Measurements from ENCODE around the gene GMDS.

The GMDS gene

GRCh38 chr6:1645466-1646185 lies 599.8 kb downstream of the GMDS start:
- DNase-seq (ENCODE audit: low read depth in 2 of 2) = no peak

GRCh38 chr6:1644516-1645060 lies 600.8 kb downstream of the GMDS start:
- no peak for DNase-seq (ENCODE audit: low read depth in 2 of 2)

GRCh38 chr6:1643830-1644445 lies 601.5 kb downstream of the GMDS start:
- DNase-seq (ENCODE audit: low read depth in 2 of 2) = no peak

- DNase-seq (ENCODE audit: low read depth in 2 of 2) = no peak
Measured at GRCh38 chr6:1643111-1643510, 602.3 kb downstream of the GMDS start.

GRCh38 chr6:1641343-1641885 lies 604.0 kb downstream of the GMDS start:
- no peak for DNase-seq (ENCODE audit: low read depth in 2 of 2)

- DNase-seq (ENCODE audit: low read depth in 2 of 2) = no peak
Measured at GRCh38 chr6:1640476-1640875, 604.9 kb downstream of the GMDS start.

- DNase-seq (ENCODE audit: low read depth in 2 of 2) = no peak
Measured at GRCh38 chr6:1639430-1639829, 606.0 kb downstream of the GMDS start.

- DNase-seq (ENCODE audit: low read depth in 2 of 2) = no peak
Measured at GRCh38 chr6:1636971-1637871, 608.2 kb downstream of the GMDS start.

GRCh38 chr6:1636272-1636825 lies 609.1 kb downstream of the GMDS start:
- no peak for DNase-seq (ENCODE audit: low read depth in 2 of 2)

- no peak for DNase-seq (ENCODE audit: low read depth in 2 of 2)
Measured at GRCh38 chr6:1635305-1636010, 609.9 kb downstream of the GMDS start.

GRCh38 chr6:1634081-1634480 lies 611.3 kb downstream of the GMDS start:
- DNase-seq (ENCODE audit: low read depth in 2 of 2) = no peak

GRCh38 chr6:1633366-1634021 lies 611.9 kb downstream of the GMDS start:
- no peak for DNase-seq (ENCODE audit: low read depth in 2 of 2)

GRCh38 chr6:1631251-1631650 lies 614.2 kb downstream of the GMDS start:
- no peak for DNase-seq (ENCODE audit: low read depth in 2 of 2)

- no peak for DNase-seq (ENCODE audit: low read depth in 2 of 2)
Measured at GRCh38 chr6:1630771-1631217, 614.6 kb downstream of the GMDS start.

- DNase-seq (ENCODE audit: low read depth in 2 of 2) = no peak
Measured at GRCh38 chr6:1630212-1630770, 615.1 kb downstream of the GMDS start.

- DNase-seq (ENCODE audit: low read depth in 2 of 2) = no peak
Measured at GRCh38 chr6:1629316-1629715, 616.1 kb downstream of the GMDS start.

- no peak for DNase-seq (ENCODE audit: low read depth in 2 of 2)
Measured at GRCh38 chr6:1627827-1628560, 617.4 kb downstream of the GMDS start.

GRCh38 chr6:1626481-1626880 lies 618.9 kb downstream of the GMDS start:
- no peak for DNase-seq (ENCODE audit: low read depth in 2 of 2)

- DNase-seq (ENCODE audit: low read depth in 2 of 2) = no peak
Measured at GRCh38 chr6:1625794-1626435, 619.5 kb downstream of the GMDS start.
